Lung (tissue), 12 donors: ENCODE data around the gene ZNF614. TPM values are rescaled to one million over a fixed set of nuclear protein-coding genes. Genes with fewer than 3 reads are reported as not detected.
"Not testable (repeated sequence)": the region's sequence is repeated elsewhere in the genome, so short reads cannot be mapped to it uniquely, and the experiment has no call there.

Experiments used
- ATAC-seq: fragments of 200-7000 bp; cut with Tn5 transposase; one replicate; pipeline ENCODE4 v1.9.1; 2020; ENCODE audit warnings: moderate number of reproducible peaks; ENCODE audit not compliant: insufficient read depth, low FRiP score
- DNase-seq, 3 donors: peaks; one replicate each; pipeline ENCODE4 v3.0.0-alpha.2; 2013 to 2017
- H3K27ac ChIP-seq, 2 donors: one replicate each; pipeline ENCODE4 v1.5.1; 2013; ENCODE audit warnings: mild to moderate bottlenecking in 2 of 2, moderate library complexity in 2 of 2, control low read depth in 1 of 2, inconsistent platforms in 1 of 2, low read depth in 1 of 2, low read length in 1 of 2
- H3K27me3 ChIP-seq, 3 donors: one replicate each; pipeline ENCODE4 v1.5.1; 2013; ENCODE audit warnings: low read length in 2 of 3; ENCODE audit not compliant: control insufficient read depth in 3 of 3, insufficient read depth in 3 of 3
- H3K36me3 ChIP-seq, 4 donors: one replicate each; pipeline ENCODE4 v1.5.1; 2013; ENCODE audit warnings: low read length in 4 of 4, mild to moderate bottlenecking in 1 of 4, moderate library complexity in 1 of 4; ENCODE audit not compliant: control insufficient read depth in 4 of 4, insufficient read depth in 4 of 4
- H3K4me1 ChIP-seq, 5 donors: one replicate each; pipeline ENCODE4 v1.5.1; 2013; ENCODE audit warnings: low read length in 5 of 5, mild to moderate bottlenecking in 2 of 5, moderate library complexity in 1 of 5; ENCODE audit not compliant: control insufficient read depth in 5 of 5, insufficient read depth in 5 of 5
- H3K4me3 ChIP-seq: one replicate; pipeline ENCODE4 v1.5.1; 2013; ENCODE audit warnings: mild to moderate bottlenecking, control low read depth, moderate library complexity
- H3K9ac ChIP-seq, 2 donors: one replicate each; pipeline ENCODE4 v1.5.1; 2013; ENCODE audit warnings: low read length in 2 of 2, control low read depth in 1 of 2; ENCODE audit not compliant: insufficient read depth in 1 of 2
- H3K9me3 ChIP-seq, 4 donors: one replicate each; pipeline ENCODE4 v1.5.1; 2013; ENCODE audit warnings: low read length in 3 of 4, mild to moderate bottlenecking in 1 of 4, moderate library complexity in 1 of 4; ENCODE audit not compliant: control insufficient read depth in 4 of 4, insufficient read depth in 3 of 4
- CTCF ChIP-seq: IDR thresholded peaks from 2 replicates; pipeline ENCODE4 v1.5.1; 2012; ENCODE audit warnings: mild to moderate bottlenecking; ENCODE audit errors: control extremely low read depth, extremely low read depth
- WGBS, 2 donors: extraction: QIAGEN DNeasy Blood & Tissue Kit; methylation state at CpG; one replicate each; pipeline ENCODE4 v1.1.7; 2013; 5-methylcytosine and 5-hydroxymethylcytosine counted together
- polyA plus RNA-seq, 2 donors: library from polyadenylated mRNA; stranded (reverse); fragments of 200-250 nt; gene quantifications; one replicate each; pipeline ENCODE4 v1.2.1, GENCODE V29; 2013
- total RNA-seq, 2 donors: library from RNA; depleted of rRNA in 1 of 2; stranded (reverse); fragments of >200 nt in 1 of 2; gene quantifications; one replicate each; pipeline ENCODE4 v1.2.1, GENCODE V29; 2014 to 2021
- donor health status: control.
- donor health status: control.
- donor health status: Bipolar disorder and iron deficiency.
- donor health status: healthy.
- donor health status: DM: yes; HTN: yes; CAD: no.

Gene ZNF614
- total and polyA plus RNA-seq, 4 donors, result 3.0 to 15.1 (median 5.2) TPM

- ATAC-seq, result no peak
- Histone ChIP-seq H3K4me3 (peak overlapping the region; percentile 68), H3K27ac (peak overlapping the region; percentile 88 to 90), H3K4me1 (peaks cover 0 to 7% (median 2%) of the 10 kb centered on the region in 5 donors), H3K9ac (peak overlapping the region; percentile 85 to 99), H3K9me3 (peaks cover 15 to 26% (median 24%) of the 10 kb centered on the region in 4 donors), H3K27me3 (no peaks in the 10 kb centered on the region), H3K36me3 (peaks cover 12 to 50% (median 30%) of the 10 kb centered on the region in 4 donors)
- no peak for TF ChIP-seq CTCF
- 16 to 20% methylated on average over 5 of the region's 5 CpGs for WGBS, 2 donors
- no peak for DNase-seq
Measured at GRCh38 chr19:52028780-52029123, 573 bp upstream of the ZNF614 start.

GRCh38 chr19:52026255-52026990, 1.8 kb downstream of the ZNF614 start:
- H3K27me3 ChIP-seq, DNase-seq, H3K4me1 ChIP-seq, H3K4me3 ChIP-seq, ATAC-seq, H3K27ac ChIP-seq, H3K9ac ChIP-seq: not testable (repeated sequence)
- H3K36me3 ChIP-seq, result peaks cover 24 to 46% (median 34%) of the 10 kb centered on the region in 4 donors
- peaks cover 4 to 31% (median 17%) of the 10 kb centered on the region in 4 donors for H3K9me3 ChIP-seq
- 85 to 88% methylated on average over 15 of the region's 15 CpGs for WGBS, 2 donors

- Histone ChIP-seq H3K4me1 (peaks cover 0 to 11% (median 2%) of the 10 kb centered on the region in 5 donors), H3K9me3 (peaks cover 4 to 37% (median 22%) of the 10 kb centered on the region in 4 donors), H3K36me3 (peaks cover 38 to 60% (median 46%) of the 10 kb centered on the region in 4 donors)
- not testable (repeated sequence) for H3K9ac ChIP-seq, H3K27me3 ChIP-seq, H3K4me3 ChIP-seq, H3K27ac ChIP-seq, ATAC-seq
- DNase-seq, result peak in 1 of 3 donors; percentile 63
- WGBS, 2 donors, result 90 to 93% methylated on average over 4 of the region's 4 CpGs
Measured at GRCh38 chr19:52024478-52024877, 3.7 kb downstream of the ZNF614 start.

GRCh38 chr19:52022193-52022592, 6.0 kb downstream of the ZNF614 start:
- peaks cover 0 to 8% (median 2%) of the 10 kb centered on the region in 5 donors for H3K4me1 ChIP-seq
- no peak overlapping the region for H3K27ac ChIP-seq
- TF ChIP-seq CTCF, result no peak
- DNase-seq (no peak), ATAC-seq (no peak)
- 98% methylated on average over 15 of the region's 15 CpGs for WGBS, 2 donors
- no peak overlapping the region for H3K9ac ChIP-seq
- peaks cover 48 to 81% (median 62%) of the 10 kb centered on the region in 4 donors for H3K36me3 ChIP-seq
- H3K9me3 ChIP-seq, result peaks cover 5 to 45% (median 30%) of the 10 kb centered on the region in 4 donors
- H3K27me3 ChIP-seq, result no peaks in the 10 kb centered on the region
- H3K4me3 ChIP-seq, result no peak overlapping the region
